Measurements from ENCODE around the gene ZNF714.

The ZNF714 gene

DNA sequence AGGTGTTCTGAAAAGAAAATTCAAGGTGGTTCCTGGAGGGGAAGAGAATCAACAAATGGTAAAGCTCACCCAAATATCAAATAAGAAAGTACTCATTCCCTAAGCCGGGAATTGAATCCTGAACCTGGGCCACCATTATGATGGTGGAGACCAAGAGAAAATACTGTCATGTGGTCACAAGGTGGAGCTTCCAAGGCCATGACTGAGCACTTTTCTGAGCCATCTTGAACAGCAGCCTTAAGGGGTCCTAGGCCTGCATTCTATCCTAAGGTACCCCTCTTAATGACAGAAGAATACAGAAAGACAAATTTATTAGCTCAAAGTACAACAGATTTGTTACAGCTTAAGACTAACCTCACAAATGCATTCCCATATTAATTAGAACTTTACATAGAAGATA lies 69.5 kb downstream of the ZNF714 start:
- H3K36me3 ChIP-seq (ENCODE audit: control insufficient read depth, insufficient read depth, low read length): peaks cover 80% of the 10 kb centered on the region
- H3K4me1 ChIP-seq (ENCODE audit: control insufficient read depth, insufficient read depth, low read length): no peaks in the 10 kb centered on the region
- H3K4me3 ChIP-seq (ENCODE audit: low read depth, low read length): no peak overlapping the region
- H3K27ac ChIP-seq (ENCODE audit: low read depth, low read length): no peak overlapping the region
- no peak overlapping the region for H3K9ac ChIP-seq (ENCODE audit: low read depth, low read length)
- no peaks in the 10 kb centered on the region for H3K27me3 ChIP-seq (ENCODE audit: control insufficient read depth, insufficient read depth, low read length)
- H3K9me3 ChIP-seq (ENCODE audit: control insufficient read depth, insufficient read depth, low read length): peaks cover 24% of the 10 kb centered on the region

GRCh38 chr19:21158523-21159135 lies 76.6 kb downstream of the ZNF714 start:
- peaks cover 26% of the 10 kb centered on the region for H3K36me3 ChIP-seq (ENCODE audit: control insufficient read depth, insufficient read depth, low read length)
- H3K4me3 ChIP-seq (ENCODE audit: low read depth, low read length): no peak overlapping the region
- H3K4me1 ChIP-seq (ENCODE audit: control insufficient read depth, insufficient read depth, low read length): no peaks in the 10 kb centered on the region
- no peaks in the 10 kb centered on the region for H3K27me3 ChIP-seq (ENCODE audit: control insufficient read depth, insufficient read depth, low read length)
- no peak overlapping the region for H3K9ac ChIP-seq (ENCODE audit: low read depth, low read length)
- H3K27ac ChIP-seq (ENCODE audit: low read depth, low read length): no peak overlapping the region
- no peaks in the 10 kb centered on the region for H3K9me3 ChIP-seq (ENCODE audit: control insufficient read depth, insufficient read depth, low read length)

DNA sequence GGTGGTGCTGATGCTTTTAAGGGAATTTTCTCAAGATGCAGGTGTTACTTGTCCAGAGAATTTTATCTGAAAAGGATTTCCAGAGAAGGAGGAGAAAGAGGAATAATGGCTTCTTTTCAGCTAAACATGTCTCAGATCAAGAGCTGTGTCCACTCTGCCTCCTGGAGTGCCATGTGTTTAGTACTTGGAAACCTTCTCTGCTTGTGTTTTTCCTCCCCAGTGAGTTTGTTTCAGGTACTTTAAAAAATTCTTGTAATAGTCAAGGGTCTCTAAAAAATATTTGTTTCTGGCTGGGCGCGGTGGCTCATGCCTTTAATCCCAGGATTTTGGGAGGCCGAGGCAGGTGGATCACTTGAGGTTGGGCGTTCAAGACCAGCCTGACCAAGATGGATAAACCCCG lies 82.5 kb downstream of the ZNF714 start:
- Histone ChIP-seq H3K4me1 (ENCODE audit: control insufficient read depth, insufficient read depth, low read length) (no peaks in the 10 kb centered on the region), H3K4me3 (ENCODE audit: low read depth, low read length) (no peak overlapping the region), H3K9me3 (ENCODE audit: control insufficient read depth, insufficient read depth, low read length) (no peaks in the 10 kb centered on the region), H3K27me3 (ENCODE audit: control insufficient read depth, insufficient read depth, low read length) (no peaks in the 10 kb centered on the region), H3K27ac (ENCODE audit: low read depth, low read length) (no peak overlapping the region), H3K36me3 (ENCODE audit: control insufficient read depth, insufficient read depth, low read length) (peaks cover 55% of the 10 kb centered on the region), H3K9ac (ENCODE audit: low read depth, low read length) (no peak overlapping the region)

- Histone ChIP-seq H3K27ac (ENCODE audit: low read depth, low read length) (no peak overlapping the region), H3K9ac (ENCODE audit: low read depth, low read length) (no peak overlapping the region), H3K4me3 (ENCODE audit: low read depth, low read length) (no peak overlapping the region), H3K36me3 (ENCODE audit: control insufficient read depth, insufficient read depth, low read length) (peaks cover 74% of the 10 kb centered on the region), H3K27me3 (ENCODE audit: control insufficient read depth, insufficient read depth, low read length) (no peaks in the 10 kb centered on the region), H3K4me1 (ENCODE audit: control insufficient read depth, insufficient read depth, low read length) (no peaks in the 10 kb centered on the region), H3K9me3 (ENCODE audit: control insufficient read depth, insufficient read depth, low read length) (no peaks in the 10 kb centered on the region)
These were observed 84.4 kb downstream of the ZNF714 start for GRCh38 chr19:21166436-21166835.

Data from HUES48 (cell line).